MM.1S (cell line): ENCODE results near the gene ROBO2.

ENCODE experiments used
- EZH2 ChIP-seq: fragments of 300-600 bp; sonication (generic); optimal IDR thresholded peaks from 2 replicates; pipeline ENCODE3; 2017; ENCODE audit warnings: low read depth, mild to moderate bottlenecking, antibody characterized with exemption, low read length, mixed read lengths
- EZH2phosphoT487 ChIP-seq: fragments of 300-600 bp; sonication (generic); IDR thresholded peaks from 2 replicates; pipeline ENCODE4 v1.6.1; 2018; ENCODE audit warnings: antibody characterized with exemption, low read length
- TF ChIP-seq, protein P1 (sequence below): fragments of 300-600 bp; sonication (generic); IDR thresholded peaks from 2 replicates; pipeline ENCODE4 v1.5.1; 2016; ENCODE audit warnings: antibody characterized with exemption, low read length, mixed read lengths

- TF ChIP-seq, protein P1, sequence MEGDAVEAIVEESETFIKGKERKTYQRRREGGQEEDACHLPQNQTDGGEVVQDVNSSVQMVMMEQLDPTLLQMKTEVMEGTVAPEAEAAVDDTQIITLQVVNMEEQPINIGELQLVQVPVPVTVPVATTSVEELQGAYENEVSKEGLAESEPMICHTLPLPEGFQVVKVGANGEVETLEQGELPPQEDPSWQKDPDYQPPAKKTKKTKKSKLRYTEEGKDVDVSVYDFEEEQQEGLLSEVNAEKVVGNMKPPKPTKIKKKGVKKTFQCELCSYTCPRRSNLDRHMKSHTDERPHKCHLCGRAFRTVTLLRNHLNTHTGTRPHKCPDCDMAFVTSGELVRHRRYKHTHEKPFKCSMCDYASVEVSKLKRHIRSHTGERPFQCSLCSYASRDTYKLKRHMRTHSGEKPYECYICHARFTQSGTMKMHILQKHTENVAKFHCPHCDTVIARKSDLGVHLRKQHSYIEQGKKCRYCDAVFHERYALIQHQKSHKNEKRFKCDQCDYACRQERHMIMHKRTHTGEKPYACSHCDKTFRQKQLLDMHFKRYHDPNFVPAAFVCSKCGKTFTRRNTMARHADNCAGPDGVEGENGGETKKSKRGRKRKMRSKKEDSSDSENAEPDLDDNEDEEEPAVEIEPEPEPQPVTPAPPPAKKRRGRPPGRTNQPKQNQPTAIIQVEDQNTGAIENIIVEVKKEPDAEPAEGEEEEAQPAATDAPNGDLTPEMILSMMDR, result no peak
- no peak for TF ChIP-seq EZH2
- TF ChIP-seq EZH2phosphoT487, result no peak
Observed at GRCh38 chr3:77182341-77182740, 142.4 kb downstream of the ROBO2 start.
